Stimulated activated CD8-positive, alpha-beta memory T cell treated with anti-CD3 and anti-CD28 coated beads, Interleukin-12 subunit alpha, Interleukin-12 subunit beta, amount 100 ng/mL, for 24 hours (primary cell): ENCODE results near the gene AMIGO2.

Experiments
- DNase-seq: peaks from one replicate; pipeline ENCODE4 v3.0.0-alpha.2; 2020; ENCODE audit errors: extremely low read depth

The AMIGO2 gene

DNA sequence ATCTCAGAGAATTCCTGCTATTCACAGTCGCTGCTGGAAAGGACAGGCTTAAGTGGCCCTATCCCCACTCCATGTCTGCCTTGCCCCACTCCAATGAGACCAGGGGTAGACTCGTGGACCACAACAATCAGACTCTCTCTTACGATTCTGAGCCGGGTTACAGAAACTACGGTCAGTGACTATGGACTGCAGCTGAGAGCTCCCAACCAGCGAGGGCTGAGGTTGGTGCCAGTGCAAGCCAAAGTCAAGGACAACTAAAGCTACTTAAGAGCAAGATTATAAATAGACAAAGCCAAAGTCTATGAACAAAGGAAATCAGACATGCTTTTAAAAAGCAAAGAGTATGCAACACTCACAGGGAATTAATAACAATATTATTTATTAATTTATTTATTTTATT lies 18.3 kb upstream of the AMIGO2 start:
- DNase-seq, result no peak

- no peak for DNase-seq
Observed at GRCh38 chr12:47097276-47097896, 17.6 kb upstream of the AMIGO2 start.

DNA sequence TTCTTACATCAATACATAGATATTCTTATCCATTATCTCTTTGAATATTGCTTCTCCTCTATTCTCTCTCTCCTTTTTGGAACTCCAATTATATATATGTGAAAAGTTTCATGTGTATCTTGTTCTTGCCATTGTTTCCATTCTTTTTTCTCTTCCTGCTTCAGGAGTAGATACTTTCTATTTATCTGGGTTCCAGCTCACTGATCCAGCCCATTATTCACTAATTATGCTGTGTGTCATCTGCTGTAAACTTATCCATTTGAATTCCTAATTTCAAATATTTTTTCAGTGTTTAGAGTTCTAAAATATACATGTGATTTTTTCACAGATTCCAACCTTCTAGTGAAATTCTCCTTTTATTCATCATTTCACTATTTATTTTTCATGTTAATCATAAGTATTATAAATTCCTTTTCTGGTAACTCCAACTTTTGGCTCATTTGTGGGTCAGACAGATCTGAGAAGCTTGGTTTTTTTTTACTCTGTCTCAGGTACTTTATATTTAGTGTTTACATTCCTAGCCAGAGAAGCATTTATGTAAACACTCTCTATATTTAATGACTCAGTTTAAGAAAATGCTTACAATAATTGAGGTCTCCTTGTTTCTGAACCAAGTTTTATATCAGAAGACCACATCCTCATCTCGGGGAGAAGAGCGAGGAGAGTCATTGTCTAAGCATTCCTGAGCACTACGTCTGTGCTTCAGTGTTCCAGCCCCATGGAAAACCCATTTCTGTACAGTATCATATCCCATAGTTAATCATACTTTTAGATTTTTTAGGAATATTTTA lies 15.9 kb upstream of the AMIGO2 start:
- no peak for DNase-seq

DNA sequence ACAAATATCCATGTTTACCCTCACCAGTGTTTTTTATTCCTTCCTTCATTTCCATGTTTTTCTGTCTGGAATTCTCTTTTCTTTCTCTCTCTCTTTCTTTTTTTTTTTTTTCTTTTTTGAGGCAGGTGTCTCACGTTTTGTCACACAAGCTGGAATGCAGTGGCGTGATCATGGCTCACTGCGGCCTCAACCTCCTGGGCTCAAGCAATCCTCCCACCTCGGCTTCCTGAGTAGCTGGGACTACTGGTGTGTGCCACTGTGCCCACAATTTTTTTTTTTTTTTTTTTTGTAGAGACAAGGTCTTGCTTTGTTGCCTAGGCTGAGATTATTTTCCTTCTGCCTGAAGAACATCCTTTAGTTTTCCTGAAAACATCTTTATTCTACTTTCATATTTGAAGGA lies 15.0 kb upstream of the AMIGO2 start:
- no peak for DNase-seq

GRCh38 chr12:47091009-47091408 lies 11.2 kb upstream of the AMIGO2 start:
- no peak for DNase-seq

DNA sequence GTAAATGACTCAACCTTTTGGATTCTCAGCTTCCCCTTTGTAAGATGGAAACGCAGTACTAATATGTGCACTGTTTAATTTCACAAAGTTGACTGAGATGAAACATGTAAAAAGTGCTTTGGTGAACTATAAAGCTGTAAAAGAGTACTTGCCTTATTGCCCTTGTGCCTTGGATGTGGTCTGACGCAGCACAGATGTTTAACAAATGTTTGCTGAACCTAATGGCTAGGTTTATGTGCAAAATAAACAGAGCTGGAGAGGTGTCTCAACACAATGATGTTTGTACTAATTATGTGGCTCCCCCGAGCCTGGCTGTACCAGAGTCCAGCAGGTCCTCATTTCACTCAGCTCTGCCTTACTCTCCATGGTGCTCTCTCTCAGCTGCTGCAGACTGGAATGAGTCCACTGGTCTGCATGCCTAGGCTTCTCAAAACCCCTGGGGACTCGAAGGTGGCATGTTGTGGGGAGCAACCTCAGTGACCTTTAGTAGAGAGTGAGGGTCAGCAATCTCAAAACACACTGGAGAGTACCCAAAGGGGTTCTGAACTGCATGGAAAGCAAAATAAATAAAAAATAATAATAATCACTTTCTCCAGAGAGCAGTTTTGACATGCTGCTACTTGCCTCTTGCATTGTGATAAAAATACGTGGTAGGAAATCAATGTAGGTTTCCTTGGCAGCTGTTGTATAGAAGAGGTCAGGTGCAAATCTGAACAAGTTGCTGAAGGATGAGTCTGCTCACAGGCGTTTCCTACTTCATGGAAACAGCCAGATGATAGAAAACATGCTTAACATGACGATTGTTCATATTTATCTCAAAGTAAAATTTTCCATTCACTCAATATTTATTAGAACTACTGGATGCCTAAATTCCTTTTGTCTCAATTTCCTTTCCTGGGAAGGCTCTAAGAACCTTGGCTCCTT lies 8.5 kb upstream of the AMIGO2 start:
- DNase-seq, result no peak

DNA sequence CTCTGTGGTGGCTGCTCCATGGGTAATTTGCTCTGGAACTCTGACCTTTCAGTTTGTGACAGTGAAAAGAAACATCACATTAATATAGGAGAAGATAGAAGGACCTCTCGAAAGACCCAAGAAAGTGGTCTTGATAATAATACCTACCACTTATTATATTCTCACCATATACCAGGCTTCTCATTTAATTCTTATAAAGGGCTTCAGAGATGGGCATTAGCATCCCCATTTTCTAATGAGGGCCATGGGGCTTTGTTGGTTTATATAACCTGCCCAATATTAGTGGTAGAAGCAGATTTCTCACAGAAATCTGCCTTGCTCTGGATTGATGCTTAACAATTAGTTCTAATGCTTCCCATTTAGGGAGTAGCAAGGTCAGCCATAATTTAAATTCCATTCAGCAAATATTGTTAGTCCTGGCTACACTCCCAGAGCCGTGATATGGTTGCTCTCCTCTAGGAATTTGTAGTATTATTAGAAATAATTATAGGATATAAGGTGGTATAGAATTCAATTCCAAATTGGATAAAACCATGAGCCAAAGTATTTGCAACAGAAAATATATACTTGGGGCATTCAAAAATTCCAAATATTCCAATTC lies 7.4 kb upstream of the AMIGO2 start:
- DNase-seq, result no peak

- no peak for DNase-seq
Observed at GRCh38 chr12:47085815-47086252, 6.1 kb upstream of the AMIGO2 start.

GRCh38 chr12:47084172-47084571 lies 4.4 kb upstream of the AMIGO2 start:
- DNase-seq, result no peak

DNA sequence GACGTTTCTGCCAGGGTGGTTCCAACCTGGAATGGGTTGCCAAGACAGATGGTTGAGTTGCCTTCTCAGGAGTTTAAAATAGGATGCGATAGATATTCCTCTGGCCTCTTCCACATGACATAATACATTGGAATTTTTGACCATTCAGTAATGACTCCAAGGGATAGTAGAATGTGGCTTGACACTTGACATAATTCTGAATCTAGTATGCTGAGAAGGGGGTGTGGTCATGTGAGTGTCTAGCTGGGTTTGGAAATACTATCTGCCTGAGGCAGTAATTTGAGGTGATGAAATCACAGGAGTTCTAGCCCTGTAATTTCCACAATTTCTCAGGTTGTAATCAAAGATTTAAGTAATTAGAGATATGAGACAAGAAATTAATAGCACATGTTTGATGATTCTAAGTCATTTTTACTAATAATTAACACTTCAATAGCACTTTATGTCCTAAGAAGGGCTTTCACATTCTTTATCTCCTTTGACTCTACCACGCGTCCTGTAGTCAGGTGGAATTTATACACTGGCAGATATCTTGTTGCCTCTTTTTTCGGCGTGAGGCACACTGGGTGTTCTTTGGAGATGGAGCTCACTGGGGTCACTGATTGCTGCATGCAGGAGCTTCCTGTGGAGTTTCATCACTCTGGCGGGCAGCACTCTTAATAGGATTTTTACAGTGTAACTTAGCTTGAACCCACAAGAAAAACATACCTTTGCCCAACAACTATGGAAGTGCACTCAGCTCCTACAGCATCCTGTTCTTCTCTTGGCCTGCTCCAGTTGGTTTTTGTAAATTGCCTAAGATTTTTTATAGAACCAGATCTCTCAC lies 3.2 kb upstream of the AMIGO2 start:
- no peak for DNase-seq

DNA sequence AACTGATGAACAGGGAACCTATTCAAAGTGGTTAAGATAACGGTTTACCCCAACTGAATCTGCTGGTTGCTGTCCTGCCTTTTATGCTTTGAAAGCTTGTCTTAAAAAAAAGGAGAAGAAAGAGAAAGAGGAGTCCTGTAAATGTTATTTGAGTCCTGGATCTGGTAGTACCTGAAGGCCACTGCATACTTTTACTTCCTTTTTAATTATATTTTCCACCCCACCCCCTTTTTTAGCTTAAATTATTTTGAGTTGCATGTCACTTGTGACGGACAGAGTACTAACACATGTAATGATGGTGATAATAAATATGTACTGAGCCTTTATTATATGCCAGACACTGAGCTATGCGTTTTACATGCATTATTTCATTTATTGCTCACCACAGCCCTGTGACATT lies 2.5 kb upstream of the AMIGO2 start:
- DNase-seq, result no peak

DNA sequence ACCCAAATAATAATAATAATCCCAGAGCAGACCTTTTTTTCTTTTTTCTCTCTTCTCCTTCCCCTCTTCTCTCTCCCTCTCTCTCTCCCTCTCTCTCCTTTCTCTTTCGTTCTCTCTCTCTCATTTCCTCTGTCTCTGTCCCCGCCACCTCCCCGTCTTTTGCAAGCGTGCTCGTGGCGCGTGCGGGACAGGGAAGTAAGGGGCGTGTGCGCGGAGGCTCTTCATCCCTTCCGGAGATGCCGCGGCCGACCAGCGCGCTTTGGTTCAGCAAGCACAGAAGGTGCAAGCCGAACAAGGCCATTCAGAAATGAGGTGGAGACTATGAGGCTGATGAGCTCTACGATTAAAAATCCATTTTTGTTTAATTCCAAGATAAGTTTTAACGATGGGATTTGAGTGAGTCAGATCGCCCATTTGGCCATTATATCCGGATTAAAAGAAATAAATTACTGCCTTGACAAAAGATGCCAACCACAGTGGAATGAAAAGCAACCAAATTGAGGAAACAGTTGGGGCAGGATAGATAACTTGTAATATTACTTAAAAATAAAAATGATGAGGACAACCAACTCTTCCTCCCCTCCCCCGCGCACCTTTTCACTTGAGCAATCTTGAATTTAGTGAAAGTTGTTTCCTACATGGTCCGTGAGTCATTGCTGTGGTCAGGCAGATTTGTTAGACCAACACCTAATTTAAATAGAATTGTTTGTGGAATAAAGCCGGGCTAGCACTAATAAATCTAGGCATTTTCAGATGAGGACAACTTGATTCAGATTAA lies 1.2 kb upstream of the AMIGO2 start:
- DNase-seq, result no peak

GRCh38 chr12:47079981-47080724 lies 394 bp upstream of the AMIGO2 start:
- DNase-seq, result no peak

DNA sequence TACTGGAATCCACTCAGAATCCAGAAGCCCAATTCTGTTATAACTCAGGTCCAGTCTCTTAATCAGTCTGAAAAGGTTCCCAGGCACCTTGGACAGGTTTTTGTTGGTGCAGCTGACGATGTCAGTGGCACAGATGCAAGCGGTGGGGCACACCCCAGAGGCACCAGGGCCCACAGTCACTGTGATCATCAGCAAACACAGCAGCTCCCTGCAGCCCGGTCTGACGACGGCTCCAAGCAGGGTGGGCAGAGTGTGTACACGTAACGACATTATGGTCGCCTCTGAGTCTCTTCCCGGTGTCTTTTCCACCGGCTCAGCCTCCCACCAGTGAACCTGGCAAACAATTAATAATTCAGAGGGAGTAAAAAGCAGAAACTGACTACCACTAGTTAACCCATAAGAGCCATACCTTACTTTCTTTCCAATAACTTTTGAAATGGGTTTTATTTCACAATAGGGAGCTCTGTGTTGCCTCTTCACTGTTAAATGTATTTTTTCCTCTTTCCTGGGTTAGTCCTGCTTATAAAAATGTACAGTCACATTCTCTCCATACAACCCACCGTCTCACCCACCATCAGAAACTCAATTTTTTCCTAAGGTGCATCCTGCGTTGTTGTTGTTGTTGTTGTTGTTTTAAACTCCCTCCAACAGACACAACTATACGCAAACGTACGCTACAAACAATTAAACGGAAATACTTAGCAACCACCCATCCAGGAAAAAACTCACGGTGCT lies 859 bp downstream of the AMIGO2 start:
- no peak for DNase-seq

- DNase-seq, result no peak
Observed at GRCh38 chr12:47078086-47078395, 1.7 kb downstream of the AMIGO2 start.

DNA sequence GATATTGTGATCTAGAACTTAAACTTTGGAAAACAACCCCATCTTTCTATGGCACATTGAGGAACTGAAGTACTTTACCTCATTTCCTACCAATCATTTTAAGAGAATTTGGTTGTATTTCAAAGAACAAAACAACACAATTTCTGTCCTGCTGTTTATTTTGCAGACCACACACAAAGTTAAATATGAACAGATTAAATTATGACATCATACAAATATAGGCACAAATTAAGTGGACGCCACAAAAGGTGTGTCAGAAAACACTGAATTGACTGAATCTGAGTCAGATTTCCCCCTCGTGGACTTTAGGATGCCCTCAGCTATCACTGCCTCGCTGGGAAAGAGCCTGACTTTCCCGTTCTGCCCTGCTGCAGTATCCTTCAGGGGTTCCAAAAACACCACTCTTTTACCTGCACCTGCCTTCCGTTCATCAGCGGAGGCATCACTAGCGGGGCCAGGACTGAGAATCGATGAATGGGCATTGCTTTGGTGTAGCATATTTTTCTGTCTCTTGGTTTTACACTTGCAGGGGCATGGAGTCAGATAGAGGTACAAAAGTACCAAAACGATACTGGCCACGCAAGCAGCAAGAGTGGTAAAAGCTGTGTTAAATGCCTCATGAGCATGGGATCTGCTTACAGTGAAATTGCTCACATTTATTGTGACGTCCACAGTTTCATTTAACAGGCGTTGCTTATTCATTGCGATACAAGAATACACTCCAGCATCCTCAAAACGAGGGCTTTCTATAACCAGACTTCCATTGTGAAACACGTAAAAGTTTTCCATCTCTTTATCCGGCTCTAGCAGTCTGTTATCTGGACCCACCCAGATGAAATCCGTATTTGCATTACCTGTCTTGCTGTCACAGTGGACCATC lies 2.3 kb downstream of the AMIGO2 start:
- no peak for DNase-seq

DNA sequence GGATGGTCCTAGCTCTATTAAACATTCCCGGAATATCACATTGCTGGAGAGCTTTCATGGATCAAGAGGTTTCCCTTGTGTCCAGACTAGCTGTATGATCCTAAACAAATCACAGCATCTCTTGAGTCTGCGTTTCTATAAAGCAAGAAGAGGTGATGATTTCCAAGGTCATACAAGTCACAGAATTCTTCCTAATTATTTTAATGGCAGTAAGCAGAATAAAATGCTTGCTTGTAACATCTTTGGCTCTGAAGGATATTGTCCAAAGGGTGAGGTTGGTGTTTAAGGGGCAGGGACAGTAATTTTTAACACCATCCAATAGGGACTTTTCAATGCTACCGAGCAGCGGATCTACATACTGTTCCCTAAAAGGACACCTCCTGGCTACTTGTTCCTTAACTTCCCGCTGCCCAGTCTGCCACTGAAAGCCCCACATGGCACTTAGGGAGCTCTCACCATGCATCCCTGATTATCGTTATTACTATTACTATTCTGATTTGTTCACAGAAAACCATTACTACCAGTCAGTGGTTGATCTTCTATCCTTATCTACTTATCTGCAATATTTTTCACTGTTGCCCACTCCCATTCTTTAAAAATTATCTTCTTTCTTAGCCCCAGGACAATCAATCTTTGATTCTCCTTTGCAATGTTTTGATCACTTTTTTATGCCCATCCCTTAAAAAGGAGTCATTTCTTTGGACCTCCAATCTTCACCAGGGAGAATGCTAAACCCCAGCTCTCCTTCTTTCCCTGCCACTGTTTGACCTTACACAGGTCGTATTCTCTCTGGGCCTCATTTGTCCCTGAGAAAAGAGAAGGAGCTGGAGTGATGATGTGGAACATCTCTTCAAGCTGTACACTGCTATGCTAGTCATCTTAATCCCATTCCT lies 4.3 kb downstream of the AMIGO2 start:
- DNase-seq, result no peak
